Measurements from ENCODE around the gene CRLF2.

GRCh38 chrX:1165535-1166196 is 46.8 kb downstream of the CRLF2 start:
- TF ChIP-seq CTCF (IDR thresholded peaks at IDR 0.05): no peak
- TF ChIP-seq POLR2A (IDR thresholded peaks at IDR 0.05): no peak
